Dendritic cell treated with granulocyte-macrophage colony-stimulating factor and Interleukin-4, amounts not matched to agents 40 ng/mL and 50 ng/mL, for 4 days (primary cell): Measurements from ENCODE around the gene DHDDS.
A peak's percentile ranks its signal among the peaks of the same experiment; 100 is the strongest.
"Not testable (repeated sequence)": the region's sequence is repeated elsewhere in the genome, so short reads cannot be mapped to it uniquely, and the experiment has no call there.

Experiments
- H3K27ac Mint-ChIP-seq: one replicate; pipeline ENCODE4 v1.8.0; 2022; ENCODE audit warnings: mild to moderate bottlenecking, mixed read lengths
- H3K27me3 Mint-ChIP-seq: one replicate; pipeline ENCODE4 v1.8.0; 2022; ENCODE audit warnings: mild to moderate bottlenecking, mixed read lengths
- H3K36me3 Mint-ChIP-seq: one replicate; pipeline ENCODE4 v1.8.0; 2022; ENCODE audit warnings: low read depth, mixed read lengths
- H3K4me1 Mint-ChIP-seq: one replicate; pipeline ENCODE4 v1.8.0; 2022; ENCODE audit warnings: low read depth, mixed read lengths
- H3K4me3 Mint-ChIP-seq: one replicate; pipeline ENCODE4 v1.8.0; 2022; ENCODE audit warnings: mild to moderate bottlenecking, moderate library complexity, mixed read lengths
- H3K9me3 Mint-ChIP-seq: one replicate; pipeline ENCODE4 v1.8.0; 2022; ENCODE audit warnings: mixed read lengths
- intact Hi-C: fragments of 100-400 bp; cut with micrococcal nuclease; formaldehyde crosslinking; loops from one replicate; pipeline ENCODE4 v1.15.0; 2022

Gene DHDDS, protein sequence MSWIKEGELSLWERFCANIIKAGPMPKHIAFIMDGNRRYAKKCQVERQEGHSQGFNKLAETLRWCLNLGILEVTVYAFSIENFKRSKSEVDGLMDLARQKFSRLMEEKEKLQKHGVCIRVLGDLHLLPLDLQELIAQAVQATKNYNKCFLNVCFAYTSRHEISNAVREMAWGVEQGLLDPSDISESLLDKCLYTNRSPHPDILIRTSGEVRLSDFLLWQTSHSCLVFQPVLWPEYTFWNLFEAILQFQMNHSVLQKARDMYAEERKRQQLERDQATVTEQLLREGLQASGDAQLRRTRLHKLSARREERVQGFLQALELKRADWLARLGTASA

DNA sequence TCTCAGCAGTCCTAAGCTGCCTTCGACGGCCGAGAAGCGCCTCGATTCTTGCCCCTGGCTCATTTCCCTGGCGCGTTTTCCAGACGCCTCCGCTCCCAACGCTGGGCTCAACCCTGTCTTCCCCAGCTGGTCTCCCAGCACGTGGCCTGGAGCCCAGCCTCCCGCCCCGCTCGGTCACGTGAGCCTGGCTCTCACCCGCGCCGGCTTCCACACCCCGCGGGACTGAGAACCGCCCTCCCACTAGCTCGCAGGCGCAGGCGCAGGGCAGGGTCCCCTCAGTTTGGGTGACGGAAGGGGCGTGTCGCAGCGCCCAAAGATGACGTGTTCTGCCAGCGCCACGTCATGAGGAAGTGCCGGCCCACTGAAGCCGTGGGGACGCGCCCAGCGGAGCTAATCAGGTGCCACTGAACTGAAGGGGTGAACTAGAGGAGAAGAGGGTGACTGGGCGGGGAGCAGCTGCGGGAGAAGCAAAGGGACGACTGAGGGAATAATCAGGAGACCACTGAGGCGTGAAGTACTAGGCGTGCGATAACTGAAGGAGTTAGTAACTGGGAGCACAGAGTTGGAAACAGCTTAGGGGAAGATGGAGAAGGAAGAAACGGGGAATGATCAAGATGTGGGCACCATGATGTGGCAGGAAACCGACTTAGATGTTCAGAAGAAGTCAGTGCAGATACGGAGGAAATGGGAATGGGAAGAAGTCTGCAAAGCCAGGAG, at the start of gene DHDDS:
Gene DHDDS, plus strand, starts transcription at position 343 of the 717 bp plus-strand sequence. CDS start 625 bp downstream, outside the sequence.
- peaks cover 41% of the 10 kb centered on the region for H3K36me3 Mint-ChIP-seq
- H3K9me3 Mint-ChIP-seq = no peaks in the 10 kb centered on the region
- peaks cover 11% of the 10 kb centered on the region for H3K27me3 Mint-ChIP-seq
- H3K4me1 Mint-ChIP-seq = peaks cover 19% of the 10 kb centered on the region
- H3K27ac Mint-ChIP-seq = peak within 1 kb of the TSS; percentile 93
- intact Hi-C loops = no loop called here
- H3K4me3 Mint-ChIP-seq = peak within 1 kb of the TSS; percentile 87

GRCh38 chr1:26384076-26384475, 48.0 kb upstream of the DHDDS start:
- peaks cover 16% of the 10 kb centered on the region for H3K4me1 Mint-ChIP-seq
- H3K4me3 Mint-ChIP-seq = no peak overlapping the region
- intact Hi-C loops = loop anchor here (10.0 kb wide), 1 partner anchor 209 kb away; the partner anchor contains the start of genes CNKSR1 and ZNF593OS
- no peaks in the 10 kb centered on the region for H3K36me3 Mint-ChIP-seq
- no peaks in the 10 kb centered on the region for H3K9me3 Mint-ChIP-seq
- H3K27ac Mint-ChIP-seq = no peak overlapping the region
- peaks cover 17% of the 10 kb centered on the region for H3K27me3 Mint-ChIP-seq

DNA sequence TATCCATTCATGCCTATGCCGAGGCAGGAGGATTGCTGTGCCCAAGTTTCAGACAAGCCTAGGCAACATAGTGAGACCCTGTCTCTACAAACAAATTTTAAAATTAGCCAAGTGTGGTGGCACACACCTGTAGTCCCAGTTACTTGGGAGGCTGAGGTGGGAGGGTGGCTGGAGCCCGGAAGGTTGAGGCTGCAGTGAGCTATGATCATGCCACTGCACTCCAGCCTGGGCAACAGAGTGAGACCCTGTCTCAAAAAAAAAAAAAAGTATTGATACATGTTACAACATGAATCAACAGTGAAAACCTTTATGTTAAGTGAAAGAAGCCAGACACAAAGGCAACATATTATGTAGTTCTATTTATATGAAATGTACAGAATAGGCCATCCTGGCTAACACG, 47.1 kb upstream of the DHDDS start:
- not testable (repeated sequence) for H3K9me3 Mint-ChIP-seq, H3K36me3 Mint-ChIP-seq, H3K27ac Mint-ChIP-seq
- intact Hi-C loops = loop anchor here (10.0 kb wide), 1 partner anchor 210 kb away; the partner anchor contains the start of genes CNKSR1 and ZNF593OS
- peak overlapping the region; percentile 64 for H3K4me3 Mint-ChIP-seq
- H3K4me1 Mint-ChIP-seq = peaks cover 16% of the 10 kb centered on the region
- peaks cover 25% of the 10 kb centered on the region for H3K27me3 Mint-ChIP-seq

DNA sequence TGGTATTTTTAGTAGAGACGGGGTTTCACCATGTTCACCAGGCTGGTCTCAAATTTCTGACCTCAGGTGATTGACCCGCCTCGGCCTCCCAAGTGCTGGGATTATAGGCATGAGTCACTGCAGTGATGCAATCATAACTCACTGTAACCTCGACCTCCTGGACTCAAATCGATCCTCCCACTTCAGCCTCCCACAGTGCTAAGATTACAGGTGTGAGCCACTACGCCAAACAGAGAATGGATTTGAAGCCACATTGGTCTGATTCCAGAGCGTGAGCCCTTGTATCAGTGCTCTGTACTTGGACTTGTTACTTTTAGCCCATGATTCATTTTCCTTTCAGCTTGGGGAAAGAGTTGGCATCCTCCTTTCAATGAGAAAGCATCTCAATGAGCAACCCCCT, 44.7 kb upstream of the DHDDS start:
- intact Hi-C loops = loop anchor here (10.0 kb wide), 1 partner anchor 213 kb away; the partner anchor contains the start of genes CNKSR1 and ZNF593OS
- Mint-ChIP-seq H3K4me1 (peaks cover 18% of the 10 kb centered on the region), H3K4me3 (no peak overlapping the region), H3K9me3 (no peaks in the 10 kb centered on the region), H3K27ac (no peak overlapping the region), H3K27me3 (peaks cover 34% of the 10 kb centered on the region), H3K36me3 (no peaks in the 10 kb centered on the region)

DNA sequence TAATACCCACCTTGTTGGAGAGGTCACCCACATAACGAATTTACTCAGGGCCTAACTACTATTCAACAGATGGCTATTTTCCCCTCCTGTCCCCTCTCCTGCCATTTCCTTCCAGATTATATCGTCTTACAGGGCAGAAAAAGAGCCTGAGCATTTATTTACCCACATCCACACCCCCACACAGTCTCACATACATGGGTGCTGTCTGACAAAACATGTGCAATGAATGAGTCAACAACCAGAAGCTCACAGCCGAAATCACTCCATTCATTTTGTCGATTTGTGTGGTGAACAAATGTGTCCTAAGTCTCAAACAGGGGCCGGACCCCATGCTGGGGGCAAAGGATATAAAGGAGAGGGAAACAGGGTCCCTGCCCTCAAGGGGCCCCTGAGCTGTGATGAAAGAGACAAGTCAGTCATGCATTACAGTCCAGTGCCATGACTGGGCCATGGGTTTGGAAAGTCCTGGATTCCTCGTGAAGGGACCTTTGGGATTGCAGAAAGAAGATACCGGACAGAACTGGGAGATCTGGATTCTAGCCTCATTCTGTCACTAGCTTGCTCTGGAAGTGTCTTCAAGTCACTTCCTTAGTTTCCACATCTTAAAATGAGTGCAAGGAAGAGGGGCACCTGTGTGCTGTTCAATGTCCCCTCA, 43.2 kb upstream of the DHDDS start:
- H3K4me1 Mint-ChIP-seq = peaks cover 30% of the 10 kb centered on the region
- H3K27me3 Mint-ChIP-seq = peaks cover 40% of the 10 kb centered on the region
- no peaks in the 10 kb centered on the region for H3K36me3 Mint-ChIP-seq
- H3K9me3 Mint-ChIP-seq = no peaks in the 10 kb centered on the region
- H3K27ac Mint-ChIP-seq = no peak overlapping the region
- intact Hi-C loops = loop anchor here (10.0 kb wide), 1 partner anchor 214 kb away; the partner anchor contains the start of genes CNKSR1 and ZNF593OS
- no peak overlapping the region for H3K4me3 Mint-ChIP-seq

DNA sequence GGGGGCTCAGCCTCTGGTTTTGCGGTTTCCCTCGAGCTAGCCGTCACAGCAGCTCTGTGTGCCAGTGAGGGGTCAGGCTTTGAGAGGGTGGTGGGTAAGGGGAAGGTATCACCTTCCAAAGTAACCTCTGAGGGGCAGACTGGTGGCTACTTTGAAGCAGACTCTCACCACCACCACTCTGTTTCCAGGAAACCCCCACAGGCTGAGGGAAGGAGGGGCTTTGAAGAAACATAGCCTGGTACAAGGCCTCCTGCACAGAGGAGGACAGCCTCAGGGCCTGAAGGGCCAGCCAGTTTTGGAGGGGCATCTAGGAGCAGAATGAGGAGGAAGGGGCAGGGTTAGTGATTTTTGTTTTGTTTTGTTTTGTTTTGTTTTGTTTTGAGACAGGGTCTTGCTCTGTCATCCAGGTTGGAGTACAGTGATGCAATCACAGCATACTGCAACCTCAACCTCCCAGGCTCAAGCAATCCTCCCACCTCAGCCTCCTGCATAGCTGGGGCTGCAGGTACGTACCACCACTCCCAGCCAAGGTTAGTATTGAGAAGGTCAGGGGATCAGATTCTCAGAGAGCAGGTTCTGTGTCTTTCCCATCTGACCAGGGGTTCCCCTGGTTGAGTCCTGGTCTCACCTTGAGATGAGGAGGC, 42.4 kb upstream of the DHDDS start:
- H3K4me1 Mint-ChIP-seq = peaks cover 30% of the 10 kb centered on the region
- intact Hi-C loops = loop anchor here (10.0 kb wide), 2 partner anchors 115 to 215 kb away; partner anchors contain the start of genes CNKSR1 and ZNF593OS
- peaks cover 40% of the 10 kb centered on the region for H3K27me3 Mint-ChIP-seq
- no peaks in the 10 kb centered on the region for H3K9me3 Mint-ChIP-seq
- H3K4me3 Mint-ChIP-seq = no peak overlapping the region
- peak overlapping the region; percentile 39 for H3K27ac Mint-ChIP-seq
- no peaks in the 10 kb centered on the region for H3K36me3 Mint-ChIP-seq

GRCh38 chr1:26391450-26391849, 40.7 kb upstream of the DHDDS start:
- Mint-ChIP-seq H3K27ac (no peak overlapping the region), H3K9me3 (no peaks in the 10 kb centered on the region), H3K4me3 (no peak overlapping the region), H3K36me3 (no peaks in the 10 kb centered on the region), H3K4me1 (peaks cover 21% of the 10 kb centered on the region), H3K27me3 (peaks cover 40% of the 10 kb centered on the region)
- intact Hi-C loops = loop anchor here (10.0 kb wide), 1 partner anchor 117 kb away; no protein-coding TSS in a partner anchor

DNA sequence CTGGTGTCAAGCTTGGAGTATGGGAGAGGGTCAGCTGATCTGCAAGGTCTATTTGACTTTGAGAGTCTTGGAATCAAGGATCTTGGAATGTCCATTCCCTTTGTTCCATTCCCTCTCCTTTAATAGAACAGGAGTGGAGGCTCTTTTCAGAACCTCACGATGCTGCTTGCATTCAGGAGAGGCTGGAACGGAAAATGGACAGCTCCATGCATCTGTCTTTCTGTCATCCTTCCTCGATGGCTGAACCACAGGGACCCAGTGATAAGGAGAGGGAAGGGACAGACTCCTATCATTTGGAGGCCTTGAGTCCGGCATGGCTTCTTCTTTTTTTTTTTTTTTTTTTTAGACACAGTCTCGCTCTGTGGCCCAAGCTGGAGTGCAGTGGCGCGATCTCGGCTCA, 36.4 kb upstream of the DHDDS start:
- Mint-ChIP-seq H3K4me1 (peaks cover 21% of the 10 kb centered on the region), H3K27me3 (peaks cover 26% of the 10 kb centered on the region), H3K4me3 (no peak overlapping the region), H3K9me3 (no peaks in the 10 kb centered on the region), H3K27ac (no peak overlapping the region), H3K36me3 (no peaks in the 10 kb centered on the region)
- intact Hi-C loops = loop anchor here (10.0 kb wide), 1 partner anchor 121 kb away; no protein-coding TSS in a partner anchor

DNA sequence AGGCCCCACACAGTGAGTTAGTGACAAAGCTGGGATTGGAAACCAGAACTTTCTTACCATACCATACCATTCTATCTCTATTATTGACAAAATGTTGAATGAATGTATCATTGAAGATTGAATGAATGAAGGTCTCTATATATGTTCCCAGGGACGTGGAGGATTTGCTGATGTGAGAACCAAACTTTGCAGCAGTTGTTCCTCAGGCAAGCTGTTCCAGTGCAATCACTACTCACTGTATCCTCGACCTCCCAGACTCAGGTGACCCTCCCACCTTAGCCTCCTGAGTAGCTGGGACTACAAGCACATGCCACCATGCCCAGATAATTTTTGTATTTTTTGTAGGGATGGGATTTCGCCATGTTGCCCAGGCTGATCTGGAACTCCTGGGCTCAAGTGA, 33.1 kb upstream of the DHDDS start:
- Mint-ChIP-seq H3K9me3 (no peaks in the 10 kb centered on the region), H3K4me3 (no peak overlapping the region), H3K4me1 (no peaks in the 10 kb centered on the region), H3K27me3 (peaks cover 35% of the 10 kb centered on the region), H3K36me3 (no peaks in the 10 kb centered on the region), H3K27ac (no peak overlapping the region)
- intact Hi-C loops = loop anchor here (10.0 kb wide), 1 partner anchor 124 kb away; no protein-coding TSS in a partner anchor

- Mint-ChIP-seq H3K9me3 (no peaks in the 10 kb centered on the region), H3K27me3 (peaks cover 41% of the 10 kb centered on the region), H3K27ac (no peak overlapping the region), H3K4me1 (no peaks in the 10 kb centered on the region), H3K4me3 (no peak overlapping the region), H3K36me3 (no peaks in the 10 kb centered on the region)
- intact Hi-C loops = no loop called here
Observed at GRCh38 chr1:26401891-26402290, 30.2 kb upstream of the DHDDS start.

- Mint-ChIP-seq H3K27ac (no peak overlapping the region), H3K4me1 (no peaks in the 10 kb centered on the region), H3K9me3 (no peaks in the 10 kb centered on the region), H3K36me3 (no peaks in the 10 kb centered on the region), H3K4me3 (no peak overlapping the region), H3K27me3 (peaks cover 44% of the 10 kb centered on the region)
- intact Hi-C loops = no loop called here
Observed at GRCh38 chr1:26403656-26404055, 28.5 kb upstream of the DHDDS start.

DNA sequence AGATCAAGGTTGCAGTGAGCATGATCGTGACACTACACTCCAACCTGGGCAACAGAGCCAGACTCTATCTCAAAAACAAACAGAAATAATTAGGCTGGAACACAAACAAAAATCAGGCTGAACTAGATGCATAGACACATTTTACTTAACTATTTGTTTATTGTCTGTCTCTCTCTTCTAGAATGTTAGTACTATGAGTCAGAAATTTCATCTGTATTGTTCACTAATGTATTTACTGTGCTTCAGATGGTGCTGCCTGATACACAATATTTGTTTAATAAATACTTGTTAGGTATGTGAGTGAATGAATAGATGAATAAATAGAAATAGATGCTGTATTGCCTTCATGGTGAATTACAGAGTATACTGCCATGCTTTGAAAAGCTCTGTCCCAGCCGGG, 27.5 kb upstream of the DHDDS start:
- intact Hi-C loops = no loop called here
- no peak overlapping the region for H3K27ac Mint-ChIP-seq
- no peaks in the 10 kb centered on the region for H3K9me3 Mint-ChIP-seq
- peaks cover 54% of the 10 kb centered on the region for H3K27me3 Mint-ChIP-seq
- peaks cover 9% of the 10 kb centered on the region for H3K4me1 Mint-ChIP-seq
- H3K4me3 Mint-ChIP-seq = no peak overlapping the region
- no peaks in the 10 kb centered on the region for H3K36me3 Mint-ChIP-seq

DNA sequence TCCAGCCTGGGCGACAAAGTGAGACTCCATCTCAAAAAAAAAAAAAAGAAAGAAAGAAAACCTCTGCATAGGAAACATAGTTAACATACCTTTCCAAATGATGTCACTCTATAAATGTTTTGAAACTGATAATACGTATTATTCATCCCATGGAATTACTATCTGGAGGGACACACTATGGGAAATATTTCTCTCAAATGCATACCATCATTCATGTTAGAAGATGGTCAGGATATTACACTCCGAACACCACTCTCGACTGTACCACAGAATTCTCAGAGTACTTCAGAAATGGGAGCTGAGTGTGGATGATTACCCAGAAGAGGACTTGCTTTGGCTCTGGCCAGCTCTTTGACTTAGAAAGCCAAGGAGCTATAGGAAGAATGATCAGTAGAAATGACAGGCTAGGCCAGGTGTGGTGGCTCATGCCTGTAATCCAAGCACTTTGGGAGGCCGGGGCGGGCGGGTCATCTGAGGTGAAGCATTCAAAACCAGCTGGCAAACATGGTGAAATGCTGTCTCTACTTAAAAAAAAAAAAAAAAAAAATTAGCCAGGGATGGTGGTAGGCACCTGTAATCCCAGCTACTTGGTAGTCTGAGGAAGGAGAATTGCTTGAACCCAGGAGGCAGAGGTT, 26.7 kb upstream of the DHDDS start:
- intact Hi-C loops = no loop called here
- peaks cover 11% of the 10 kb centered on the region for H3K4me1 Mint-ChIP-seq
- no peak overlapping the region for H3K4me3 Mint-ChIP-seq
- H3K27ac Mint-ChIP-seq = no peak overlapping the region
- H3K27me3 Mint-ChIP-seq = peaks cover 57% of the 10 kb centered on the region
- no peaks in the 10 kb centered on the region for H3K36me3 Mint-ChIP-seq
- H3K9me3 Mint-ChIP-seq = no peaks in the 10 kb centered on the region
